Ishikawa (cell line): Measurements from ENCODE around the gene FIGNL1.

Experiments used
- CEBPB ChIP-seq: IDR thresholded peaks from 2 replicates; pipeline ENCODE4 v1.6.1; 2012
- CREB1 ChIP-seq: IDR thresholded peaks from 2 replicates; pipeline ENCODE4 v1.6.1; 2012; ENCODE audit warnings: low read depth
- FOXM1 ChIP-seq: IDR thresholded peaks from 2 replicates; pipeline ENCODE4 v1.6.1; 2012; ENCODE audit warnings: low read depth, borderline replicate concordance
- TCF12 ChIP-seq: IDR thresholded peaks from 2 replicates; pipeline ENCODE4 v1.6.1; 2012; ENCODE audit warnings: low read depth
- TEAD4 ChIP-seq: IDR thresholded peaks from 2 replicates; pipeline ENCODE4 v1.6.1; 2012
- TF ChIP-seq, protein P1 (sequence below): IDR thresholded peaks from 2 replicates; pipeline ENCODE4 v1.6.1; 2012; ENCODE audit warnings: low read depth, mild to moderate bottlenecking

DNA sequence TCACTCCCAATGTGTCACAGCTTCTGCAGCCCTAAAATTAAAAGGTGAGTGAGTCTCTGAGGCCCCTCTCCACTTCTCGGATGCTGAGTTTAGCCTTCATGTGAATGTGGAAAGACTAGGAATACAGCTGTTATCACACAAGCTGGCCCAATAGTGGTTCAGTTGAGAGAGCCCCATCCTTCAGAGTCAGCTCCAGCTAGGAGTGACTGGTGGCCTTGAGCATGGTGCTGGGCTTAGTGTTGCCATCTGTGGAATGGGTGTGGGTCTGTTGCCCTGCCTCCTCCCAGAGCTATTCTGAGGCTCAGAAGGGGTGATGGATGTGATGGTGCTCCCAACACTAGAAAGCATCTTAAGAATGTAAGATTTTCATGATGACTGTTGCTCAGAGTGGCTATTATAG, 55.8 kb downstream of the FIGNL1 start:
- TF ChIP-seq TCF12: no peak
- no peak for TF ChIP-seq FOXM1
- no peak for TF ChIP-seq CEBPB
- TF ChIP-seq, protein P1, sequence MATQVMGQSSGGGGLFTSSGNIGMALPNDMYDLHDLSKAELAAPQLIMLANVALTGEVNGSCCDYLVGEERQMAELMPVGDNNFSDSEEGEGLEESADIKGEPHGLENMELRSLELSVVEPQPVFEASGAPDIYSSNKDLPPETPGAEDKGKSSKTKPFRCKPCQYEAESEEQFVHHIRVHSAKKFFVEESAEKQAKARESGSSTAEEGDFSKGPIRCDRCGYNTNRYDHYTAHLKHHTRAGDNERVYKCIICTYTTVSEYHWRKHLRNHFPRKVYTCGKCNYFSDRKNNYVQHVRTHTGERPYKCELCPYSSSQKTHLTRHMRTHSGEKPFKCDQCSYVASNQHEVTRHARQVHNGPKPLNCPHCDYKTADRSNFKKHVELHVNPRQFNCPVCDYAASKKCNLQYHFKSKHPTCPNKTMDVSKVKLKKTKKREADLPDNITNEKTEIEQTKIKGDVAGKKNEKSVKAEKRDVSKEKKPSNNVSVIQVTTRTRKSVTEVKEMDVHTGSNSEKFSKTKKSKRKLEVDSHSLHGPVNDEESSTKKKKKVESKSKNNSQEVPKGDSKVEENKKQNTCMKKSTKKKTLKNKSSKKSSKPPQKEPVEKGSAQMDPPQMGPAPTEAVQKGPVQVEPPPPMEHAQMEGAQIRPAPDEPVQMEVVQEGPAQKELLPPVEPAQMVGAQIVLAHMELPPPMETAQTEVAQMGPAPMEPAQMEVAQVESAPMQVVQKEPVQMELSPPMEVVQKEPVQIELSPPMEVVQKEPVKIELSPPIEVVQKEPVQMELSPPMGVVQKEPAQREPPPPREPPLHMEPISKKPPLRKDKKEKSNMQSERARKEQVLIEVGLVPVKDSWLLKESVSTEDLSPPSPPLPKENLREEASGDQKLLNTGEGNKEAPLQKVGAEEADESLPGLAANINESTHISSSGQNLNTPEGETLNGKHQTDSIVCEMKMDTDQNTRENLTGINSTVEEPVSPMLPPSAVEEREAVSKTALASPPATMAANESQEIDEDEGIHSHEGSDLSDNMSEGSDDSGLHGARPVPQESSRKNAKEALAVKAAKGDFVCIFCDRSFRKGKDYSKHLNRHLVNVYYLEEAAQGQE: no peak
- TF ChIP-seq CREB1: no peak
- no peak for TF ChIP-seq TEAD4
